Mesothelial cell of epicardium (in vitro differentiated cells): ENCODE data around the gene TAS2R3. TPM values are rescaled to one million over a fixed set of nuclear protein-coding genes. Genes with fewer than 3 reads are reported as not detected.

Experiments
- DNase-seq, 2 experiments: peaks; one replicate each; pipeline ENCODE4 v3.0.0; 2021; ENCODE audit warnings: low spot score in 2 of 2; ENCODE audit not compliant: unreplicated experiment in 2 of 2
- H3K27ac Mint-ChIP-seq: 2 replicates; pipeline ENCODE4 v1.8.0; 2021; ENCODE audit warnings: mixed read lengths
- H3K27me3 Mint-ChIP-seq: 2 replicates; pipeline ENCODE4 v1.8.0; 2021; ENCODE audit warnings: low read depth, mixed read lengths
- H3K36me3 Mint-ChIP-seq: 2 replicates; pipeline ENCODE4 v1.8.0; 2021; ENCODE audit warnings: mixed read lengths
- H3K4me1 Mint-ChIP-seq: 2 replicates; pipeline ENCODE4 v1.8.0; 2021; ENCODE audit warnings: mixed read lengths
- H3K4me3 Mint-ChIP-seq: 2 replicates; pipeline ENCODE4 v1.8.0; 2021; ENCODE audit warnings: mild to moderate bottlenecking, moderate library complexity, mixed read lengths
- H3K9me3 Mint-ChIP-seq: 2 replicates; pipeline ENCODE4 v1.8.0; 2021; ENCODE audit warnings: mixed read lengths
- total RNA-seq: library from RNA; stranded (reverse); gene quantifications from 3 replicates; pipeline ENCODE4 v1.2.1, GENCODE V29; 2021
- TF ChIP-seq, protein P1 (sequence below): fragments of 200-600 bp; sonication (generic); IDR thresholded peaks from one replicate; pipeline ENCODE4 v1.5.0; 2021; ENCODE audit warnings: antibody characterized with exemption; ENCODE audit not compliant: unreplicated experiment

Gene TAS2R3
- total RNA-seq, 1 donor from 2014 or later, result 5.0 TPM

DNA sequence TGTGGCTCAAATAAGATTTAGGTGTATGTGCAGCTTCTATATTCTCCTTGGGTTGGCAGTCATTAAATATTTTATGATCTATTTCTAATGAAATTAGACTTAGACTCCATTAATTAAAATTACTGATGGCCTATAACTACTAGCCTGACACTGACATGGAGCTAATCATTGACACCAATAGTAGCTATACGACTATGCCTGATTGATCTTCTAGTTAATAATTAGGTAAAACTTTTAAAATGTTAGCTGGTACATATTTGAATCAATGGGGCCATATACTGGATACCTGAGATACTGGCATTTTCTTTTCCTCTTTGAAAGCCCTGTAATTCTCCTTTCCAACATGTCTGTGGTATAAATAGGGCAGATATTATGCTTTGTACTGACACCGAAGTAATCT is 41.4 kb upstream of the TAS2R3 start:
- TF ChIP-seq, protein P1, sequence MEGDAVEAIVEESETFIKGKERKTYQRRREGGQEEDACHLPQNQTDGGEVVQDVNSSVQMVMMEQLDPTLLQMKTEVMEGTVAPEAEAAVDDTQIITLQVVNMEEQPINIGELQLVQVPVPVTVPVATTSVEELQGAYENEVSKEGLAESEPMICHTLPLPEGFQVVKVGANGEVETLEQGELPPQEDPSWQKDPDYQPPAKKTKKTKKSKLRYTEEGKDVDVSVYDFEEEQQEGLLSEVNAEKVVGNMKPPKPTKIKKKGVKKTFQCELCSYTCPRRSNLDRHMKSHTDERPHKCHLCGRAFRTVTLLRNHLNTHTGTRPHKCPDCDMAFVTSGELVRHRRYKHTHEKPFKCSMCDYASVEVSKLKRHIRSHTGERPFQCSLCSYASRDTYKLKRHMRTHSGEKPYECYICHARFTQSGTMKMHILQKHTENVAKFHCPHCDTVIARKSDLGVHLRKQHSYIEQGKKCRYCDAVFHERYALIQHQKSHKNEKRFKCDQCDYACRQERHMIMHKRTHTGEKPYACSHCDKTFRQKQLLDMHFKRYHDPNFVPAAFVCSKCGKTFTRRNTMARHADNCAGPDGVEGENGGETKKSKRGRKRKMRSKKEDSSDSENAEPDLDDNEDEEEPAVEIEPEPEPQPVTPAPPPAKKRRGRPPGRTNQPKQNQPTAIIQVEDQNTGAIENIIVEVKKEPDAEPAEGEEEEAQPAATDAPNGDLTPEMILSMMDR, result no peak
- DNase-seq, result no peak
- no peak overlapping the region for H3K27ac Mint-ChIP-seq
- H3K4me1 Mint-ChIP-seq, result no peaks in the 10 kb centered on the region
- no peak overlapping the region for H3K4me3 Mint-ChIP-seq
- no peaks in the 10 kb centered on the region for H3K9me3 Mint-ChIP-seq
- H3K36me3 Mint-ChIP-seq, result no peaks in the 10 kb centered on the region
- peaks cover under 1% of the 10 kb centered on the region for H3K27me3 Mint-ChIP-seq

DNA sequence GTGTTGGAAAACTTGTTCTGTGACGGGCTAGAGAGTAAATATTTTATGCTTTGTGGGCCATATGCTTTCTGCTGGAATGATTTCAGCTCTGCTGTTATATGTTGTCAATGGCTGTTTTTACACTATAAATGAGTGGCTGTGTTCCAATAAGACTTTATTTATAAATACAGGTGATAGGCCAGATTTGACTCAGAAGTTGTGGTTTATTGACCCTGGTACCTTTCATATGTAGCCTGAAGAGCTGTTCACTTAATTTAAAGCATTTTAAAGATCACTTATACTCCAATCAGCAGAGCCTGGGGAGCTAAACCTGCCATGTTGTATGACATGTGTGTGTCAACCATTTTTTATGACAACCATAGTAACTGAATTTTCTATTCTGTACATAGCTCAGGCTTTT is 34.9 kb upstream of the TAS2R3 start:
- Mint-ChIP-seq H3K27ac (no peak overlapping the region), H3K36me3 (no peaks in the 10 kb centered on the region), H3K4me3 (no peak overlapping the region), H3K9me3 (no peaks in the 10 kb centered on the region), H3K27me3 (peaks cover 1% of the 10 kb centered on the region), H3K4me1 (no peaks in the 10 kb centered on the region)
- TF ChIP-seq, protein P1, result no peak
- no peak for DNase-seq

DNA sequence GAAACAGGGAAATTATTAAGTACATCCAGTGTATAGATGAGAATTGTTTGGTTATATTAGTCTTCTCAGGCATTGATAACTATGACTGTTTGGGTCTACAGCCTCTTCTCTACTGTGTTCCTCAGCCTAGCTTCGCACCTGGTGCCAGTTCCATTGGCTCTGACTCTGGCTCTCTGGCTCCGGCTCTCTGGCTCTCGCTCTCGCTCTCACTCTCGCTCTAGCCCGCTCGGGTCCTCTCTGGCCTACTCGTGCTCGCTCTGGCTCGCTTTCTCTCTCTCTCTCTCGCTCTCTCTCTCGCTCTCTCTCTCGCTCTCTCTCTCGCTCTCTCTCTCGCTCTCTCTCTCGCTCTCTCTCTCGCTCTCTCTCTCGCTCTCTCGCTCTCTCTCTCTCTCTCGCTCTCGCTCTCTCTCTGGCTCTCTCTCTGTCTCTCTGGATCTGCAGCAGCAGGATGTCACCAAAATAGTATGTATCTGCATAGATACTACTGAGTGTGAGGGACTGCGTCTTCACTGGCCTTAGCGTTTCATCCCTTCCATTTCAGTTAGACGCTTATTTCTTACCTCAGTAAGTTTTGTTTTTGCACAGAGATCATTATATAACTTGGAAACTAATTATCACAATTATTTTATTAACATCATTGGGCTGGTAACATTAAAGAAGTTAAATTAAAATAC is 32.3 kb upstream of the TAS2R3 start:
- H3K4me1 Mint-ChIP-seq, result peaks cover under 1% of the 10 kb centered on the region
- no peak overlapping the region for H3K4me3 Mint-ChIP-seq
- H3K36me3 Mint-ChIP-seq, result no peaks in the 10 kb centered on the region
- H3K27ac Mint-ChIP-seq, result no peak overlapping the region
- H3K27me3 Mint-ChIP-seq, result peaks cover 1% of the 10 kb centered on the region
- DNase-seq, result no peak
- TF ChIP-seq, protein P1, result no peak
- H3K9me3 Mint-ChIP-seq, result no peaks in the 10 kb centered on the region

DNA sequence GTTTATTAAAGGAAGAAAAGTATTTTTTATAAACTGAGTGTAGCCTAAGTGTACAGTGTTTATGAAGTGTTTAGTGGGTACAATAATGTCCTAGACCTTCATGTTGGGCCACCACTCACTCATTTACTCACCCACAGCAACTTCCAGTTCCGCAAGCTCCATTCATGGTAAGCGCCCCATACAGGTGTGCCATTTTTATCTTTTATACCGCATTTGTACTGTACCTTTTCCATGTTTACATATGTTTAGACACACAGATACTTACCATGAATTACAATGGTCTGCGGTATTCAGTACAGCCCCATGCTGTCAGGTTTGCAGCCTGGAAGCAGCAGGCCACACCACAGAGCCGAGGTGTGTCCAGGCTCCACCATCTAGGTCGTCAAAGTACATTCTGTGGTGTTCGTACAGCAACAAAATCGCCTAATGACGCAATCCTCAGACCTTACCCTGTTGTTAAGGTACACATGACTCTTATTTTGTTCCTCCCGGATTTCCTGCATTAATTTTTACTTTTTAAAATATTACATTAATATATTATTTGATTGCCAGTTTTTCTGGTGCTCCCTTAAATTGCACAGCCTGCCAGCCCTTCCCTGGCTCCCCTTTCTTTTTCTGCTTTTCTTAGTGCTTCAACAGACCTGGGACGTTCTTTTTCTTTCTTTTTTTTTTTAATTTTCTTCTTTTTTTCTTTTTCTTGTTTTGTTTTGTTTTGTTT is 26.6 kb upstream of the TAS2R3 start:
- DNase-seq, result no peak
- H3K4me1 Mint-ChIP-seq, result peaks cover 27% of the 10 kb centered on the region
- TF ChIP-seq, protein P1, result no peak
- peak overlapping the region; percentile 99 for H3K27ac Mint-ChIP-seq
- no peaks in the 10 kb centered on the region for H3K27me3 Mint-ChIP-seq
- peak overlapping the region; percentile 97 for H3K4me3 Mint-ChIP-seq
- H3K9me3 Mint-ChIP-seq, result no peaks in the 10 kb centered on the region
- H3K36me3 Mint-ChIP-seq, result peaks cover 6% of the 10 kb centered on the region

DNA sequence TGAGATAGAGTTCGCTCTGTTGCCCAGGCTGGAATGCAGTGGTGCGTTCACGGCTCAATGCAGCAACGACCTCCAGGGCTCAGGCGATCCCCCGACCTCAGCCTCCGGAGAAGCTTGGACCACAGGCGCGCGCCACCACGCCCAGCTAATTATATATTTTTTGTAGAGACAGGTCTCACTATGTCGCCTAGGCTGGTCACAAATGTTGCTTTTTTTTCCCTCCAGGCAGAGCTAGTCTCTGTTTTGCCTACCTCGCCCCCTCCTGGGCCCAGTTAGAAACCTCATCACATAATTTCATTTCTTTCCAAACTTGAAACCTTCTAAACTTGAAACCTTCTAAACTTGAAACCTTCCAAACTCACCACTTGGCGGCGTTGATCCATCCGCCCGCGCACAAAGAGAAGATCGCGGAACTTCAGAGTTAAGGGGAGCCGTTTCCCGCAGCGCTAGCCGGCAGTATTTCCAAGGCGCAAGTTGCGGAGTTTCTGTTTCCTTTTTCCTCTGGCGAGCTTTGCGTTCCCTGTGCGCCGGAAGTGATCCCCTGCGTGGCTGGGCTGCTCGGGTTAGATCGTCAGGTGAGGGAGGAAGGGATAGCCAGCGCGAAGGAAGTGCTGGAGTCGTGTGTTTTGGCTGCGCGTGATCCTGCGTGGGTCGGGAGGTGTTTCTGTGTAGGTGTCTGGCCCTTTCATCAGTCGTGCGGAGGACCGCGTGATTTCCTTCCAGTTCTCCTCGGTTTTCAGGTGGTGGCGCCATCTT is 25.9 kb upstream of the TAS2R3 start, which contains the start of gene SSBP1:
Gene SSBP1, plus strand, starts transcription at position 523 of the 756 bp plus-strand sequence. CDS start 809 bp downstream, outside the sequence.
- DNase-seq, result peak; percentile 68 to 88
- no peaks in the 10 kb centered on the region for H3K27me3 Mint-ChIP-seq
- TF ChIP-seq, protein P1, result peak; percentile 69
- peaks cover 27% of the 10 kb centered on the region for H3K4me1 Mint-ChIP-seq
- peak within 1 kb of the TSS; percentile 97 for H3K4me3 Mint-ChIP-seq
- H3K9me3 Mint-ChIP-seq, result no peaks in the 10 kb centered on the region
- peaks cover 11% of the 10 kb centered on the region for H3K36me3 Mint-ChIP-seq
- H3K27ac Mint-ChIP-seq, result peak within 1 kb of the TSS; percentile 99
